ENCODE data around the gene CDC27.

Gene CDC27

DNA sequence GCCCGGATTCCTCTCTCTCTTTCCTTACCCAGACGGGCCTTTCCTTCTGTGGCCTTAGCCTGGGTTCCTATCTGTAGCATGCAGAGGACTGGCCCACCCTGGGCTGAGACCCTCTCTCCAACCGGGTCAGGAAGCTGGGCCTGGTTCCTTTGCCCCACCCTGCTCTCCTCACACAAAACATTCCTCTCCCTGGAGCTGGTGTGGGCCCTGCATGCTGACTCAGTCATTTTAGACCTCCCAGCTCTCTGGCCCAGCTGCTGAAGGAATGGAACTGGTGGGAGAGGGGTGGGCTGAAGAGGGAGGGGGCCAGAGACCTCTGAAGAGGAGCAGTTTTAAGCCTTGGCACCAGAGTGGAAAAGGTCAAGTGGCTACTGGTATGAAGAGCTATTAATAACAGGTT lies 21.0 kb upstream of the CDC27 start:
- no peak for TF ChIP-seq ZFX (IDR thresholded peaks at IDR 0.05; ENCODE audit: borderline replicate concordance)
- TF ChIP-seq, protein P1, sequence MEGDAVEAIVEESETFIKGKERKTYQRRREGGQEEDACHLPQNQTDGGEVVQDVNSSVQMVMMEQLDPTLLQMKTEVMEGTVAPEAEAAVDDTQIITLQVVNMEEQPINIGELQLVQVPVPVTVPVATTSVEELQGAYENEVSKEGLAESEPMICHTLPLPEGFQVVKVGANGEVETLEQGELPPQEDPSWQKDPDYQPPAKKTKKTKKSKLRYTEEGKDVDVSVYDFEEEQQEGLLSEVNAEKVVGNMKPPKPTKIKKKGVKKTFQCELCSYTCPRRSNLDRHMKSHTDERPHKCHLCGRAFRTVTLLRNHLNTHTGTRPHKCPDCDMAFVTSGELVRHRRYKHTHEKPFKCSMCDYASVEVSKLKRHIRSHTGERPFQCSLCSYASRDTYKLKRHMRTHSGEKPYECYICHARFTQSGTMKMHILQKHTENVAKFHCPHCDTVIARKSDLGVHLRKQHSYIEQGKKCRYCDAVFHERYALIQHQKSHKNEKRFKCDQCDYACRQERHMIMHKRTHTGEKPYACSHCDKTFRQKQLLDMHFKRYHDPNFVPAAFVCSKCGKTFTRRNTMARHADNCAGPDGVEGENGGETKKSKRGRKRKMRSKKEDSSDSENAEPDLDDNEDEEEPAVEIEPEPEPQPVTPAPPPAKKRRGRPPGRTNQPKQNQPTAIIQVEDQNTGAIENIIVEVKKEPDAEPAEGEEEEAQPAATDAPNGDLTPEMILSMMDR (IDR thresholded peaks at IDR 0.05), result no peak
- H3K27ac ChIP-seq, result no peak overlapping the region

DNA sequence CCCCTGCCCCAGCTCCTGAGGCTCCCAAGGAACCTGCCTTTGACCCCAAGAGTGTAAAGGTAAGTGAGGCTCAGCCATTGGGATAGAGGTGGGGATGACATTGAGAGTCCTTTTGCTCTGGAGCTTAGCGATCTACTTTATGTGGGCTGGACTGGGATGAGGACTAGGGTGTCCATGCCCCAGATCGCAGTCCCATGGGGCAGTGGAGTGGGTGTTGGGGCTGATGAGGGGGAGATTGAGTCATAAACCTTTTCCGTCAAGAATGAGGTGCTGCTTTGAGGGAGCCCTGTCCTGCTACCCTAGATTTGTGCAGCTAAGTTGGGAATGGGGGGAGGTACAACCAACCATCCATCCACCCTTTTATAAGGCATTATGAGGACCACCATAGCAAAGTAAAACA lies 20.4 kb upstream of the CDC27 start:
- no peak for TF ChIP-seq ZFX (IDR thresholded peaks at IDR 0.05; ENCODE audit: borderline replicate concordance)
- H3K27ac ChIP-seq, result no peak overlapping the region

DNA sequence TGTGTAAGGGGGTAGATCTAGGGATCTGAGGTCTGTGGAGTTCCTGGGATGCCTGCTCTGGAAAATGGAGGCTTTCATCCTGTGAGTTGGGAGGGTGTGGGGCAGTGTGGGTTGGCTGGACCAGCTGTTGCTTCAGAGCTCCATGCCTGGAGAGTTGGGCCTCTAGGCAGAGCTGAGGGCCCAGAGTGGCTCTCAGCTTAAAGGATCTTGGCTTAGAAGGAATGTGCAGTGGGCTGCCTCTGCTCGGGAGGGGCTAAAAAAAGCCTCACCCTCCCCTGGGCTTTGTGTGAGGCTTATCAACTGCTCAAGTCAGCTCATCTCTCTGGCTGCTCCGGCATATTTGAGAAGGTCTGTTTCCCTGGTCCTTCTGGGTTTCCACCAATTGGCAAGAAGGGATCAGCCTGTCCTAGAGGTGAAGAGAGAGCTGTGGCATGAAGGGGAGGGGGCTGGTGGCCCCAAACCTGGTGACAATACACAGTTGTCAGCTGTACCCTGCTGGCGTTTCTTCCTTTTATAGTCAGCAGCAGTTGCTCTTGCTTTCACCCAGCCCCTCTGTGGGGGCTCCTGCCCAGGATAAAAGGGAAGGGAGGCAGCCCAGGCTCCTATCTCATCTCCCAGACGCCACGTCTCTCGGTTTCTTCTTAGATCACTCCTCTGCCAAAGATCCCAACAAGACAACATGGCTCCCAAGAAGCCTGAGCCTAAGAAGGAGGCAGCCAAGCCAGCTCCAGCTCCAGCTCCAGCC lies 19.8 kb upstream of the CDC27 start, which contains the start of gene MYL4:
Gene MYL4, plus strand, starts transcription at position 605 of the 745 bp plus-strand sequence. Its CDS starts 75 bp downstream, at position 680.
- no peak within 1 kb of the TSS for H3K27ac ChIP-seq
- TF ChIP-seq, protein P1 (IDR thresholded peaks at IDR 0.05), result no peak
- no peak for TF ChIP-seq ZFX (IDR thresholded peaks at IDR 0.05; ENCODE audit: borderline replicate concordance)

DNA sequence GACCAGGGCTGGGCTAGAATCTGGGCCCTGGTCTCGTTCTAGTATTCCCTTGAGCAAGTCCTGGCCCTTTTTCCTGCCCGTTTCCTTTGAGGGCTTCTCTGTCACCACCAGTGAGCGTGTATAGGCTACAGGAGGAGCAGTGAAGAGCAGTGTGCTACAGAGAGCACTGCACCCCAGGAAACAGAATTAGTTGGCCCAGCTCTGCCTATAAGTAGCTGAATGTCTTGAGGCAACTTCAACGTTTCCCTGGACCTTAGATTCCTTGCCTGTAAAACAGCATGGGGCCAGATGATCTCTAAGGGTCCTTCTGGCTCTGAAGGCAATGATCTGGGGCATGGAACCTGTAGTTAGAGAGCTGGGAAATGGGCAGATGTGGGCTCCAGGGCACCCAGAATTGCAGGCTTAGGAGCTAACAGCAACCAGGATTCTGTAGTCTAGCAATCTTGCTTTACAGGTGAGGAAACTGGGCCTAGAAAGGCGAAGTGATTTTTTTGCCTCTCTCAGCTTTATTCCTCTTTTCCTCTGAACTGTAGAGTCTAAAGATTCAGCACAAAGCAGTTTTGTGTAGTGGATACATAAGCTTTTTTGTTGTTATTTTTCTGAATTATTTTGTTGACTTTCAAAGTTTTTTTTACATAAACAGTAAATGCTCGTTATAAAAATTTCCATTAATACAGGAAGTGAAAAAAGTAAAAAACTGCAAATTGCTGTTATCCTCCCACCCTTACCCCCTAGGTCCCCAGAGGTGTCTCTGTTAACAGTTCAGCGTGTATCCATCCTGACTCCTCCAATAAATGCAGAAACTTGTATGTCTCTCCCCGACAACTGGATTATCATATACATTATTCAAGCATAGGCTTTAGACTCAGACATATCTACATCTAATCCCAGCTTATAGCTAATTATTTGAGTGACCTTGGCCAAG lies 18.3 kb upstream of the CDC27 start:
- H3K27ac ChIP-seq, result no peak overlapping the region
- no peak for TF ChIP-seq ZFX (IDR thresholded peaks at IDR 0.05; ENCODE audit: borderline replicate concordance)
- TF ChIP-seq, protein P1 (IDR thresholded peaks at IDR 0.05), result no peak

DNA sequence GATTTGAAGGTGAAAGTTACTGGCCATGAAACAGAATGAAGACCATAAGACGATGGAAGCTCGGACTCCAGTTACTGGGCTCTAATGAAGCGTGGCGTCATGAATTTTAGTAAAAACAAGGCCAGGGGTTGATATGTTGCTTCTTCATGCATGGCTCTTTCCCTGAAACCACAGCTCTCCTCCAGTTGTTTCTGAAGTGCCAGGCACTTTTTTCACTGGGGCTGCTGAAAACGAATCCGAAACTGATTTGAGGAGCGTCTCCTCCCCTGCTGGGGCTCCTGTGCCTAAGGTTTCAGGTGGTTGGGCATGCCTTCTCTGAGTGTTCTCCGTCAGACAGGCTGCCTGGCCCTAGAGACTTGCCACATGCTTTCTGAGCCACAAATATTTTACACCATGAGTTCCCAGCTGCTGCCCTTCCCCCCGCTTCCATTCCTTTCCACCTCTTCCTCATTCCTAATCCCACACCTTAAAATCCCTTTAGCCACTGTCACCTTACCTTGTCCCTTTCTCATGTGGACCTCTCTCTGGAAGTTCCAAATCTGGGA lies 16.4 kb upstream of the CDC27 start:
- TF ChIP-seq ZFX (IDR thresholded peaks at IDR 0.05; ENCODE audit: borderline replicate concordance), result no peak
- TF ChIP-seq, protein P1 (IDR thresholded peaks at IDR 0.05), result no peak
- no peak overlapping the region for H3K27ac ChIP-seq

DNA sequence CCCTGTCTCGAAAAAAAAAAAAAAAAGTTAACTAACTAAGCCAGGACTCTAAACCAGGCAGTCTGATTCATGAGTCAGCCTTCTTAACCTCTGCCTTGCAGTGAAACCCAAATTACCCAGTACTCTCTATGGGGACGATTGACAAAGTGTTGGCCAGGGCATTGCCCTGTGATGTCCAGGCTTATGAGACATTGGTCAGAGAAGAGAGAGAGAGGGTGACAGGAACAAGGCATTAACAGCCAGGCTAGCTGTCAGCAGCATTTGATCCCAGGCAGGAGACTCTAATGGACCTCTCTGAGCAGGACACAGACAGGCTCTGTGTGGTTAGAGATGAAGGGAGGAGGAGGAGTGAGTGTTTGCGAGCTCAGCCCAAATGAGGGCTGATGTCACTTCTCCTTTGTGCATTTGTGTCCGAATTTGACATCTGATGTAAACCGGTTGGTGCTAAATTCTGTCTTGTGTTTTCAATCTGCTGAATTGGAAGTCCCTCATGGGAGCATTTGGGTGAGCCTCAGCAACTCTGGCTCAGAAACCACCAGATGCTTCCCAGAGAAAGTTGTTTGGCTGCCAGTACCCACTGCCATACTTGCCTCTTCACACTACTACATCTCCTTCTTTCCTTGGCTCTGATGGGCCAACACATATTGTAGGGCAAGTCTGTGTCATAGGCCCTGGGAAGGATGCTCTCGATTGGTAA lies 15.8 kb upstream of the CDC27 start:
- no peak overlapping the region for H3K27ac ChIP-seq
- TF ChIP-seq, protein P1 (IDR thresholded peaks at IDR 0.05), result no peak
- no peak for TF ChIP-seq ZFX (IDR thresholded peaks at IDR 0.05; ENCODE audit: borderline replicate concordance)
